Lower lobe of right lung (tissue), 2 donors: ENCODE results near the gene FRMD3. TPM values are rescaled to one million over a fixed set of nuclear protein-coding genes. Genes with fewer than 3 reads are reported as not detected.
A peak's percentile ranks its signal among the peaks of the same experiment; 100 is the strongest.

Experiments
- ATAC-seq, 2 donors: fragments of 200-7000 bp; cut with Tn5 transposase; one replicate each; pipeline ENCODE4 v1.9.1; 2020 to 2022; ENCODE audit warnings: mild to moderate bottlenecking in 2 of 2, moderate library complexity in 2 of 2
- DNase-seq: peaks from one replicate; pipeline ENCODE4 v3.0.0-alpha.2; 2020
- H3K27ac ChIP-seq: fragments of 200-600 bp; one replicate; pipeline ENCODE4 v1.8.0; 2022
- H3K27me3 ChIP-seq: fragments of 200-600 bp; one replicate; pipeline ENCODE4 v1.8.0; 2022; ENCODE audit warnings: low read depth
- H3K36me3 ChIP-seq: fragments of 200-600 bp; one replicate; pipeline ENCODE4 v1.8.0; 2022; ENCODE audit warnings: mild to moderate bottlenecking
- H3K4me1 ChIP-seq: fragments of 200-600 bp; one replicate; pipeline ENCODE4 v1.8.0; 2022
- H3K4me3 ChIP-seq: fragments of 200-600 bp; one replicate; pipeline ENCODE4 v1.8.0; 2022; ENCODE audit warnings: mild to moderate bottlenecking
- H3K9me3 ChIP-seq: fragments of 200-600 bp; one replicate; pipeline ENCODE4 v1.8.0; 2022
- intact Hi-C: fragments of 100-400 bp; cut with DNase I; formaldehyde crosslinking; loops from one replicate; pipeline ENCODE4 v1.11.0; 2022
- total RNA-seq: library from RNA; stranded (reverse); fragmentation: NEBNext Ultra II Directional; extraction: Animal tissue kit (Norgen Biotek cat#: 25700); gene quantifications from one replicate; pipeline ENCODE4 v1.2.1, GENCODE V29; 2021
- TF ChIP-seq, protein P1 (sequence below): fragments of 200-600 bp; IDR thresholded peaks from one replicate; pipeline ENCODE4 v1.8.0; 2022; ENCODE audit warnings: antibody characterized with exemption, mild to moderate bottlenecking
- donor health status: DM: no; HTN: yes; CAD: no; lungs with severe emphysema.

The FRMD3 gene
- total RNA-seq, 1 donor from 2014 or later: 9.7 TPM

DNA sequence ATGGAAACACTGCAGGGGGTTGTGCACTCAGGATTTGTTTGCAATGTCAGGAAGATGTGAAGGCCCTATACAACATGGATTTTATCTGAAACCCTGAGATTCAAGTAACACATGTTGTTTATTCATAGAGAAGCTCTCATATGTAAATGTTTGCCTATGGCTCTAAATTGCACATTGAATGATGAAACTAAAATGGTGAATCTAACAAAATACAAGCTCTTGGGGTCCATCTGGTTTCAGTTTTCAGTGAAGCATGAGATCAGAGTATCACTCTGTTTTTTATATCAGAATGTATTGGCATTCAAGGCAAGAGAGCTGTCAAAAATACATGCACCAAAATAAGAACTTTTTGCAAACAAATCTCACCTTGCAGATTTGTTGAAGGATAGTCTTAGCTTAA lies 19.6 kb upstream of the FRMD3 start:
- intact Hi-C loops: no loop called here
- H3K4me1 ChIP-seq: no peaks in the 10 kb centered on the region

DNA sequence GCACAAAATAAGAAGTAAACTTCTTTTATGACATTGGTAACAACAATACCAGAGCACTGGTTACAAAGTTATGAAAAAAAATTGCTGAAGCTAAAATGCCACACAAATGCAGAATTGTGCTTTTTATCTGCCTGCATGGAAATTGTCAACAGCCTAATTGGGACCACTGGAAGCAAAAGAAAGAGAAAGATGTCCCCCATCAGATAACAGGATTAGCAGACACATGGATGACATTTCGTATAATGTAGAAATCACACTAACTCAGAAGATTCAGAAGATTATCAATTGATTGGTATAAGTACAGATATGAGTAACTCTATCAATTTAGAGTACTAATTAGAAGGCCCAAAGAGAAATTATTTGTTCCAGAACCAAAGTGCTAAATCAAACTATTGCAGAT lies 19.1 kb upstream of the FRMD3 start:
- no peaks in the 10 kb centered on the region for H3K4me1 ChIP-seq
- H3K27ac ChIP-seq: no peak overlapping the region
- intact Hi-C loops: no loop called here
- no peaks in the 10 kb centered on the region for H3K9me3 ChIP-seq
- H3K36me3 ChIP-seq: no peaks in the 10 kb centered on the region
- no peak overlapping the region for H3K4me3 ChIP-seq
- H3K27me3 ChIP-seq: no peaks in the 10 kb centered on the region
- TF ChIP-seq, protein P1, sequence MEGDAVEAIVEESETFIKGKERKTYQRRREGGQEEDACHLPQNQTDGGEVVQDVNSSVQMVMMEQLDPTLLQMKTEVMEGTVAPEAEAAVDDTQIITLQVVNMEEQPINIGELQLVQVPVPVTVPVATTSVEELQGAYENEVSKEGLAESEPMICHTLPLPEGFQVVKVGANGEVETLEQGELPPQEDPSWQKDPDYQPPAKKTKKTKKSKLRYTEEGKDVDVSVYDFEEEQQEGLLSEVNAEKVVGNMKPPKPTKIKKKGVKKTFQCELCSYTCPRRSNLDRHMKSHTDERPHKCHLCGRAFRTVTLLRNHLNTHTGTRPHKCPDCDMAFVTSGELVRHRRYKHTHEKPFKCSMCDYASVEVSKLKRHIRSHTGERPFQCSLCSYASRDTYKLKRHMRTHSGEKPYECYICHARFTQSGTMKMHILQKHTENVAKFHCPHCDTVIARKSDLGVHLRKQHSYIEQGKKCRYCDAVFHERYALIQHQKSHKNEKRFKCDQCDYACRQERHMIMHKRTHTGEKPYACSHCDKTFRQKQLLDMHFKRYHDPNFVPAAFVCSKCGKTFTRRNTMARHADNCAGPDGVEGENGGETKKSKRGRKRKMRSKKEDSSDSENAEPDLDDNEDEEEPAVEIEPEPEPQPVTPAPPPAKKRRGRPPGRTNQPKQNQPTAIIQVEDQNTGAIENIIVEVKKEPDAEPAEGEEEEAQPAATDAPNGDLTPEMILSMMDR: no peak
- no peak for ATAC-seq
- DNase-seq: no peak

More for the DNA sequence above, 19.6 kb upstream of the FRMD3 start:
- DNase-seq (no peak), ATAC-seq (no peak)
- Histone ChIP-seq H3K4me3 (no peak overlapping the region), H3K36me3 (no peaks in the 10 kb centered on the region), H3K27ac (no peak overlapping the region), H3K27me3 (no peaks in the 10 kb centered on the region), H3K9me3 (no peaks in the 10 kb centered on the region)
- TF ChIP-seq, protein P1: no peak

DNA sequence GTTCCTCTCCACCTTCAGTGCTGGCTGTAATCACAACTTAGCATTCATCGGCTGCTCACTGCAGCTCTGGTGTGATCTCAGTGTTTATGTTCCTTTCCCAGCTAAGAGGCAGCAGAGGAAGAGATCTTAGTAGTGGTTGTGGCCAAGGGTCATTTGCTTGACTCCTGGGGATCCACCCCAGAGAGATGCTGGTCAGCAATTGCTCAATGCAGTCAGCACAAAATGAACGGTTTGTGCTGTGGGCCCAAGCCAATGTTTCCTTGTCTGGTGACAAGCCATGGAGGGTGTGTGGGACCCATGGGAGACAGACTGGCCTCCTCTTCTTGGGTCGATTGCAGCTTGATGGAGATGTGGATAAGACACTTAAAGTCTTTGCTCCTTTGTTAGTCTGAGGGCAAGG lies 16.1 kb upstream of the FRMD3 start:
- Histone ChIP-seq H3K9me3 (no peaks in the 10 kb centered on the region), H3K36me3 (no peaks in the 10 kb centered on the region), H3K4me3 (no peak overlapping the region), H3K4me1 (no peaks in the 10 kb centered on the region), H3K27ac (no peak overlapping the region), H3K27me3 (no peaks in the 10 kb centered on the region)
- ATAC-seq (no peak), DNase-seq (no peak)
- intact Hi-C loops: no loop called here
- TF ChIP-seq, protein P1: no peak

DNA sequence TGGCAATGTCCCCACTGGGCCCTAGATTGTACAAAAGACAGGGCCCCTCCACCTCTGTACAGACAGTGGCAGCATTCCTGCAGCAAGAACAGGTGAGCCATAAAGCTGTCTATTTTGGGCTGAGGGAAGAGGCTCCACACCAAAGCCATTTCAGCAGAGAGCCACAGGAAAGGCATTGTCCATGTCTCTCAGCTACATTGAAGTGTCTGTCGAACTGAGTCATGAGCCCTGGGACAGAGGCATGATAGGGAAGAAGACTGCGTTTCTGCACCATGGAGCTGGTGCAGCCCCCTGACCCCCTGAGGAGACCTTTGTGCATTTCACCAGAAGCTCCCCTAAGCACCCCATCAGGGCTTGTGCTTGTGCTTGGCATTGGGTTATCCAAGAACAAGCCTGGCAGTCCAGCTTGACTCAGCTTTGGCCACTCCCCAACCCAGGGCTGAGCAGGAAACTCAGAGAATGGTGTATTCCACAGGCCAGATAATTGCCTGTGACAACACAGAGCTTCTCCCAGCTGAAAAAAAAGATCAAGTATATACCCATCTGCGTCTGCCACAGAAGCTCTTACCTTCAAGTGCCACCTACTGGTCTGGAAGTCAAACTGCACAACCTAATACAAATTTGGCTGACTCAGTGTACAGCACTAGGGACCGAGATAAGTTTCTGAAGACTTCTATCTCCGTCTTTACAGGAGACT lies 5.9 kb upstream of the FRMD3 start:
- H3K4me1 ChIP-seq: peaks cover 6% of the 10 kb centered on the region
- H3K27me3 ChIP-seq: peaks cover 3% of the 10 kb centered on the region
- H3K36me3 ChIP-seq: no peaks in the 10 kb centered on the region
- intact Hi-C loops: no loop called here
- peak; percentile 92 to 94 for ATAC-seq
- DNase-seq: no peak
- no peak overlapping the region for H3K4me3 ChIP-seq
- no peak overlapping the region for H3K27ac ChIP-seq
- no peaks in the 10 kb centered on the region for H3K9me3 ChIP-seq
- TF ChIP-seq, protein P1: peak; percentile 77

DNA sequence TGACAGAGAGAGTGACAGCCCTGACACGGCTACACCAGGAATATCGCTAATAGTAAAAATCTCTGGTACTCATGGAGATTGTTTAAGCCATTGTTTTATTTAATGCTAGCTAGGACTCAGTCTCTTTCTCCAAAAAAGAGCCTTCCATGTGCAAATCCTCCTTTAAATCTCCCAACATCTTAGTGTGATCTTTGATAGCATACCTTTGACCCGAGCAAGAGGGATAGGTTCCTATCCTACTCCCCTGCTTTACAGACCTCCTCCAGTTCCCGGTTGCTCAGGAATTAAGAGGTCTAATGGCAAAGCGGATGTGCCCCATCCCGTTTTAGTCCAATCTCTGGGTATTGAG lies 663 bp upstream of the FRMD3 start:
- peak overlapping the region; percentile 67 for H3K27ac ChIP-seq

More for the DNA sequence above, 663 bp upstream of the FRMD3 start:
- no peaks in the 10 kb centered on the region for H3K36me3 ChIP-seq
- TF ChIP-seq, protein P1: no peak
- peaks cover 26% of the 10 kb centered on the region for H3K27me3 ChIP-seq
- no peaks in the 10 kb centered on the region for H3K9me3 ChIP-seq
- intact Hi-C loops: no loop called here
- H3K4me1 ChIP-seq: peaks cover 17% of the 10 kb centered on the region
- peak overlapping the region; percentile 66 for H3K4me3 ChIP-seq
- DNase-seq (no peak), ATAC-seq (no peak)
